GM19468 (cell line): ENCODE results near the gene EFHC1.
A peak's percentile ranks its signal among the peaks of the same experiment; 100 is the strongest.
"Not testable (repeated sequence)": the region's sequence is repeated elsewhere in the genome, so short reads cannot be mapped to it uniquely, and the experiment has no call there.

Experiments used
- ATAC-seq: cut with Tn5 transposase; IDR thresholded peaks from one replicate; pipeline ENCODE4 v1.9.1; 2021; ENCODE audit warnings: mild to moderate bottlenecking, moderate library complexity, moderate number of reproducible peaks; ENCODE audit not compliant: unreplicated experiment; ENCODE audit errors: extremely low read depth

Gene EFHC1

DNA sequence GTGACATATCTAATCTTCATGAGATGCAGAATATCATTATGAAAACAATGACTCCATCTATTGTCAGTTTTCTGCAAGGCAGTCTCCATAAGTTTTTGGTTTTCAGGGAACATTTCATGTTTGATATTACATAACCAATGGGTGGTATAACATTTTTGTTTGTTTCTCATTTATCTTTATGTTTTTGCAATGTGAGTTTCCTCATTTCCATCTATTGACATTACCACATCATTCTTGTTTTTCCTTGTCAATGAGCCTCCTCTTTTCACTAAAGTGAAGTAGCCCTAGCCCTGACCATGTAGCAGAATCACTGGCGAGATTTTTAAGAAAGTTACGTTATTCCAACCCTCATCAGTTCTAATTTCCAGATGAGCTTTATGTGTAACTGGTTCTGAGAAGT, 4.4 kb downstream of the EFHC1 start:
- no peak for ATAC-seq

DNA sequence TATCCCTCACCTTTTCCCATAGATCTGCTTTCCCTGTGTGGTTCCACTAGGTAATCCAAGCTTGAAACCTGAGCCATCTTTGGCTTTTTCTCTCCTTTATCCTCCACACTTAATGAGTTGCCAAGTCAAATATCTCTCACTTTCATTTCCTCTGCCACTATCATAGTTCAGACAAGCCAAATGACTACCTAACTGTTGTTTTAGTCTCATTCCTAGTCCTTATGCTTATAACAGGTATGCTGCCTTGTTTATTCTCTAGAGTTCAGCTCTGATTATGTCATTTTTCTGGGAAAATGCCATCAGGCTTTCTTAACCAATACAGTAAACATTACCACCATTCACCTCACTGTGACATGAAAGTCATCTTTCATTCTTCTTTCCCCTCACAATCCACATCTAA, 6.5 kb downstream of the EFHC1 start:
- no peak for ATAC-seq

DNA sequence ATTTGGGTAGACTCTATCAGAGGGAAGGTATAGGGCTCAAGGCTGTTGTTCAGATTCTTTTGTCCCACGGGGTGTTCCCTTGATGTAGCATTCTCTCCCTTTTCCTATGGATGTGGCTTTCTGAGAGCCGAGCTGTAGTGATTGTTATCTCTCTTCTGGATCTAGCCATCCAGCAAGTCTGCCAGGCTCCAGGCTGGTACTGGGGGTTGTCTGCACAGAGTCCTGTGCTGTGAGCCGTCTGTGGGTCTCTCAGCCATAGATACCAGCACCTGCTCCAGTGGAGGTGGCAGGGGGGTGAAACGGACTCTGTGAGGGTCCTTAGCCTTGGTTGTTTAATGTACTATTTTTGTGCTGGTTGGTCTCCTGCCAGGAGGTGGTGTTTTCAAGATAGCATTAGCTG, 13.2 kb downstream of the EFHC1 start:
- ATAC-seq, result not testable (repeated sequence)

DNA sequence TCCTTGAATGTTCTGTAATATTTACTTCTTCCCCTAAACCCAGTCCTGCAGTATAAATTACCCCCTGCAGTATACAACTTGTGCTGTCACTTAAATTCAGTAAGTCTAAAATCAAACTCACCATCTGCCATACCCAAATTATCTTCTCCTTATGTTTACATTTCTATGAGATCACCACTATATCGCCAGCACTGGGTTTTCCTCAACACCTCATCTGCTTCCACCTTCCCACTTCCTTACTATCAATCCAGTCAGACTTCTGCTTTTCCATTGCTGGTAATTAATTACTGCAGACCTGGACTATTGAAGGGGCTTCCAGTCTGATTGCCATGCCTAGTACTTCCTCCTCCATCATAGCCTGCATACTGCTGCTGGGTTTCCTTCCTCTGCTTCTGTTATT, 15.2 kb downstream of the EFHC1 start:
- no peak for ATAC-seq

DNA sequence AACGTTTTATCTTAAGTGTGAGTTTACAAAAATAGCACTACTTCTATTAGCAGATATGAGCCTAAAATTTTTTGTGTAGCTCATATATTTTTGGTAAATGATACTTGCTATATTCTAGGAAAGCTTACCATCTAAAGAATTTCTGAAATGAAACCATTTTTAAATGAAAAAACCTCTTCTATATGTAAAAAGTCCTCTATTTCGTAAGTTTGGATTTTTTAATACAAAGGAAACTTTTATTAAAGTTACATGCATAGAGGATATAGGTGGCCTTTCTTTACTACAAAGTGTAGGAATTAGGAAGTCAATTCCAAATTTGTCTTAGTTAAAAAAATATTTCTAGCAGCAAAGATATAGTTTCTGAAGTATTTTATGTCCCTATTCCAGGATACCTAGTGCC, 18.8 kb downstream of the EFHC1 start:
- no peak for ATAC-seq

DNA sequence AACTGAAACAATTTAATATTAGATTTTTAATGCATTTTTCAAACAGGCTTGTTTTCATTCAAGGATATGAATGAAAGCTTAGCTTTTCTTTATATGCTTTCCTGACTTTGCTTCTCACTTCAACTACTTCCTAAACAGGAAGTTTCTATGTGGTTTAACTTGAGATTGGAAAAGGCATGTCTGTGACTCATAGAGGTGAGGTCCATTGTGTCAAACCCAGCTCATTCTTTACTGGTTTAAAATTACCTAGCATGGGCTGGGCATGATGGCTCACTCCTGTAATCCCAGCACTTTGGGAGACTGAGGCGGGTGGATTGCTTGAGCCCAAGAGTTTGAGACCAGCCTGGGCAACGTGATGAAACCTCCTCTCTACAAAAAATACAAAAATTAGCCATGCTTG, 34.4 kb downstream of the EFHC1 start:
- ATAC-seq, result no peak

DNA sequence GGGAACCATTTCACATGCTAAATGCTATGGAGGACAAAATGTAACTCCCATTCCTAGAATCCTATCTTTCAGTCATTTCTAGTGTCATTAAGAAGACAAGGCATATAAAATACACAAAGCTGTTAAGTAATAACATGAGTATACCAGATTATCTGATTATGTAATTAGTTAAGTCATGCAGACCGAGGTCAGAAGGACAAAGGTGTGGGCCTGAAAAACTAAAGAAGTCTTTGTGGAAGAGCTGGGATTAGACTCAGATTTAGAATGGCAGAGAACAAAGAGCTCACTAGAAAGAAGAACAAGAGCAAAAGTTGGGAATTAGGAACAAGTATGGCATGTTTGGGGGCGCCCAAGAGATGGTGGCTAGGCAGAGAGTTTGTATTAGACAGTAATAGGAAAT, 37.0 kb downstream of the EFHC1 start:
- no peak for ATAC-seq

DNA sequence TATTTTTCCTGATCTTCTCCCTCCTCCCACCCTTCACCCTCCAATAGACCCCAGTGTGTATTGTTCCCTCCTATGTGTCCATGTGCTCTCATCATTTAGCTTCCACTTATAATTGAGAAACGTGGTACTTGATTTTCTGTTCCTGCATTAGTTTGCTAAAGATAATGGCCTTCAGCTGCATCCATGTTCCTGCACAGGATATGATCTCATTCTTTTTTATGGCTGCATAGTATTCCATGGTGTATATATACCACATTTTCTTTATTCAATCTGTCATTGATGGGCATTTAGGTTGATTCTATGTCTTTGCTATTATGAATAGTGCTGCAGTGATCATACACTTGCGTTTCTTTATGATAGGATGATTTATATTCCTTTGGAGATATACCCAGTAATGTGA, 41.1 kb downstream of the EFHC1 start:
- ATAC-seq, result not testable (repeated sequence)

DNA sequence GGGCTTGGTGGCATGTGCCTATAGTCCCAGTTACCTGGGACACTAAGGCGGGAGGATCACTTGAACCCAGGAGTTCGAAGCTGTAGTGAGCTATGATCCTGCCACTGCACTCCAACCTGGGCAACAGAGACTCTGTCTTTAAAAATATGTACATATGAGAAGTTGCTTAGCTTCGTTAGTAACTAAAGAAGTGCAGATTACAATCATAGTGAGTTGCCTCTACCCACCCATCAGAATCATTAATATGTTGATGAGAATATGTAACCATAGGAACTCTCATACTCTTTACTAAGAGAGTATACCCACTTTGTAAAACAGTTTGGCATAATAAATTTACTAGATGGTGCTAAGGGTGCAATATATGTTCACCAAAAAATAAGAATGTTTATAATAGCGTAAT, 54.0 kb downstream of the EFHC1 start:
- ATAC-seq, result no peak

DNA sequence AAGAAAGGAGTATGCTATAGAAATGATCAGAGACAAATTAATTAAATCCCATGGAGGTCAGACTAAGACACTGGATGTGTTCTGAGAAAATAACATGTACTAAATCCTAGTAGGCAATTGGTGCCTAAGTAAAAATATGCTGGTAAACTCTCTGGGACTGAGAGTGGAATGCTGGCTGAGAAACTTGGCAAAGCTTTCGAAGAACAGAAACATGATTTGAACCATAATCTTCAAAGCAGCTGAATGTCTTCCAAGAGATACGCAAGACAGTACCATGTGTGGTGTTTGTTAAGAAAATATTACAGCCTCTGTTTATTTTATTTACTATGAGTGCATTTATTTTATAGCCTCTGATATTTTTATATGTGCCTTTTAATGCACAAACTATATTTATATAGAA, 55.2 kb downstream of the EFHC1 start:
- no peak for ATAC-seq

DNA sequence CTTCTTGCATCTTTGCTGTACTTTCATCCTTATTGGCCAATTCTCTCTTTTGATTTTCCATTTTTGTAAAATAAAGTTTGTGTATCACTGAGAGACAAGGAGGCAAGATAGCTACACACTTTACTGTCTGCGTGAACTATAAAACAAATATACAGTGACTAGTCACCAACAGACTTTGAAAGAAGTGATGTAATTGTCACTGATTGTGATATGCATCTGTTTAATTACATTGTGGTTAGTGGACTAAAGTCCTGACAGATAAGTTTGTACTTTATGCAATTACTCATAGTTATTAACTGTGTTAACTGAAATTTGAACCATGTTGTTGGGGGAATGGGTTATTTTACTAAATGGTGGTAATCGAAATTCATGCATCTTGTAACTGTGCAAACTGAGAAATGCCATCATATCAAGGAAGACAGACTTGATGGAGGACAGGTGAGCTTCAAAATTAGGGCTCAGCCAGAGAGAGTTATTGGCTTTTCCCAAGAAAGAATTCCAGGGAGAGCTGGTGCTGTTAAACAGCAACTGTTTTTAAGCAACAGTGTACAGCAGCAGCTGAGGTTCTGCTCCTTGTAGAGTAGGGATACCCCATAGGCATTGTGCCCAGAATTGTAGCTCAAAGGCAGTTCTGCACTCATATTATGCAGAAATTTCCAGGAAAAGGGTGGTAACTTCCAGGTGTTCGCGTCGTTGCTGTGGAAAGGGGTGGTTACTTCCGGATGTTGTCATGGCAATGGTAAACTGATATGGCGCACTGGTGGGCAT, 62.9 kb downstream of the EFHC1 start:
- no peak for ATAC-seq

DNA sequence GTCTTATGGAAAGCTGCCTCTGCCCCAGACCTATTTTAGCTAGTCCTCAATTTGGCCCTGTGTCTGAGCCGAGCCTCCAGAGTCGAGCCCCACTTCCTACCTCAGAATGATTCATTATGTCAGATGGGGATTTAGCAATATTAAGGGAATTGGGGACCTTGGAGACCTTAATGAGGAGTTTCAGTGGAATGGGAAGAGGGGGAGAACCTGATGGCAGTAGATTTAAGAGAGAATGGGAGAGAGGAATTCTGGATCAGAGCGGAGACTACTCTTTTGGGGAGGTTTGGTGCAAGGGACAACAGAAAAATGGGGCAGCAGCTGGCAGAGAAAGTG, 63.5 kb downstream of the EFHC1 start:
- ATAC-seq, result no peak

DNA sequence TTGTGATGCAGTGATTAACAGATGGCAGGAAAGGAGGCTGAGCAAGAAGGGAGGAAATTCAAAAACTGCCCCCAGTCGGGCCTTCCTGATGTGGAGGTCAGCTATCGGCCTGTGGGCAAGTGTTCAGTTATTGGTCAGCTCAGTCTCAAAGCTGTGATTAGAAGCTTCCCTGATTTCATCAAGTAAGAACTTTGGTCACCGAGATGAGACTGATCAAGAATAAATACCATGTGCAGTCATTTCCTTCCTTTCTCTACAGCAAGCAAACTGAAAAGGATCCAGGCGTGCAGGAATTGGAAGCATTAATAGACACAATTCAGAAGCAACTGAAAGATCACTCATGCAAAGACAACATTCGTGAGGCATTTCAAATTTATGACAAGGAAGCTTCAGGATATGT, 69.7 kb downstream of the EFHC1 start:
- no peak for ATAC-seq

DNA sequence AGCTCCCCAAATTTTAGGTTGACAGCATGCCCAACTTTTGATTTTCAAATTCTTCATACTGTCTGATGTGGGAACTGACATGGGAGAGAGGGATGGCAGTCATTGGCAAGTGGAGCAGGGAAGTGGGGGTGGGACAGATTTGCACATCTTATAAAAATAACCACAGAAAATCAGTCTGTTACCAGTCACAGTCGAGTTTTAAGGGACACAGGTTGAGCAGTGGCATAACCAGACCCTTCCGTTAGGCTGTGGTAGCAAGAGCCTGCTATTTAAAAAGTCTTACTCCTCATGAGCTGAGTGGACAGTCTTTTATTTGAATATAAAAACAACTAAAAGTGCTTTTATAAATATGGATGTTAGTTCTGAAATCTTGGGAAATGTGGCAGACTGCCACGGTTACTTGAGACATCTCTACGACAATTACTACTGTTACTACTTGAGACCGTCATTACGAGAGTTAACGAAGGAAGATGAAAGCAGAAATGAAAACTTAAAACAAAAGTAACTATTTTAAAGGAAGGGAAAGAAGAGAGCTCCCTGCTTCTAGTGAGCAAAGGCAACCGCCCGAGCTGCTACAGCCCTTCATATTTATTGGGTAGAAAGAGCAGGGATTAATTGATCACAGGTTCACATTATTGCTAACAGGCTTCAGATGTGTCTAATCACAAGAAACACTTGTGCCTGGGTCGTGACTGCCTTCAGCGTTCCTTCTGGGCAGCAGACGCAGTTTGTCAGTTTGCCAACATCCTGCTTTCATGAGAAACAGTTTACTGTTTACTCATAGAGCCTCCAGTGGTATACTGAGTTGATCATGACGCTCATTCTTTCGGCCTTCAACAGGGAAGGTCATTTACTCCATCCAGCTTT, 71.3 kb downstream of the EFHC1 start:
- peak; percentile 55 for ATAC-seq

DNA sequence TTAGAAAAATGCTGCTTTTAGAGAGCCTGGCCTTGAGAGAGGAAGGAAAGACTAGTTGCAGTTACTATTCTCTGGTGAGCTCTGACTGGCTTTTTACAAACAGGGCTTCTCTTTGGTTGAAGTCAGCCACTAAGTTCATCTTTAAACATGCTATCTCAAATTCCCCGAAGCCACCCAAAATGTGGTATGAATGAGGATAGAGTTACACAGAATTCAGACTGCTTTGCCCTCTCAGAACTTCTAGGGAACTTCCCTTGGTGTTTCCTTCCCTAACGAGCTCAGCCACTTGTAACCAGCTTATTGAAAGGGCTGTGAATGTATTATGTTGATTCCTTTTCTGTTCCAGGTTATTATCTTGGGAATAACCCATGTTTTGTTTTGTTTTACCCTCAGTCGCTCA, 73.5 kb downstream of the EFHC1 start:
- ATAC-seq, result no peak

DNA sequence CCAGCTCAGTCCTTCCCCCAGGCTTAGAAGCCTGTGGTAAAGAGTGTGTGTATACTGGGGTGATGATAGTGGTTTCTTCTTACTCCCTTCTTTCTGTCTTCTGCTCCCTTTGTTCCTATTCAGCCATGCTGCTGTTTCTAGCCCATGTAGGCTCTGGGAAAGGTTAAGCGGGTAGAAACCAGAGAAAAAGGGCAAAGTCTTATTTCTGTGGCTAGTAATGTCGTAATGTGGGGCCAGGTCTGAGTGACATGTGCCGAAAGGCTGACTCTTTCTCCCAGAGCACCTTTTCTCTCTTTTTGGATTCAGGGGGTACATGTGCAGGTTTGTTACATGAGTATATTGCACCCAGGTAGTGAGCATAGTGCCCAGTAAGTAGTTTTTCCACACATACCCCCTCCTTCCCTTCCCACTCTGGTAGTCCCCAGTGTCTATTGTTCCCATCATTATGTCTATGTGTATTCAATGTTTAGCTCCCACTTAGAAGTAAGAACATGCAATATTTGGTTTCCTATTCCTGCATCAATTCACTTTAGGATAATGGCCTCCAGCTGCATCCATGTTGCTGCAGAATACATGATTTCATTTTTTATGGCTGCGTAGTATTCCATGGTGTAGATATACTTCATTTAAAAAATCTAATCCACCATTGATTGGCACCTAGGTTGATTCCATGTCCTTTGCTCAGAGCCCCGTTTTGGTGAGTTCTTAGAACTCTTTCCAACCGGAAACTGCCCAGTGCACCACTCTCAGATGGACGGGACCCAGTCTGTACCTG, 74.3 kb downstream of the EFHC1 start:
- ATAC-seq, result no peak

DNA sequence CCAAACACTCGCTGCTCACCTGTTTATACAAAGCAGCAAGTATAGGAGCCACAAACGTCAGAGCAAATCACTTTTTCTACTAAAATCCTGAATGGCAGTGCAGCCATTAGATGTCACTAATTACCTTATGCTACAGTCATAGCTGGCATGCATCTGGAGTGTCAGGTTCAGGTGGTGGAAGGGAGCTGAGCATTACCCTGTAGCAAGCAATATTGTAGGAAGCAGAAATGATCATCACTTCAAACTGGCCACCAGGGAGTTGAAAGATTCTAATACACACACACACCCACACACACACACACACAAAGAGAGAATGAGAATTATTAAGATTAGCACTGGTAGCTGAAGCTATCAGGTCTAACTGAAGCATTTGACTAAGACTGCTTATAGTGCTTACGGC, 75.8 kb downstream of the EFHC1 start:
- ATAC-seq, result no peak

DNA sequence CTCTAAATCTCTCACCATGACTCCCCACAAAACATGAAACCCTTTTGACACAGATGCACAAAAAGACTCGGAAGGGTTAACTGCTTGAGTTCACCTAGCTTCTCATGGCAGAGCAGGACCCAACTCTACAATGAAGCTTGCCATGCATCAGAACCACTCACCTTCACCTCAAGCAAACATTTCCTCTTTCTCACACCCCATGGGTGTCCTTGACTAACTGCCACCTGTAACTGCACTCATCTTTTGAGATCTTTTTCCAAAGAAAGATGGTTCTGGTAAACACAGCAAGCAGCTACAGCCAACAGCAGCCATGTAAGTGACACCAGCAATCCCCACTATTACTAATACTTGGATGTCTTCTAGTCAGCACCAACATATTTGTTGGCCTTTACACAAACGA, 76.5 kb downstream of the EFHC1 start:
- no peak for ATAC-seq

DNA sequence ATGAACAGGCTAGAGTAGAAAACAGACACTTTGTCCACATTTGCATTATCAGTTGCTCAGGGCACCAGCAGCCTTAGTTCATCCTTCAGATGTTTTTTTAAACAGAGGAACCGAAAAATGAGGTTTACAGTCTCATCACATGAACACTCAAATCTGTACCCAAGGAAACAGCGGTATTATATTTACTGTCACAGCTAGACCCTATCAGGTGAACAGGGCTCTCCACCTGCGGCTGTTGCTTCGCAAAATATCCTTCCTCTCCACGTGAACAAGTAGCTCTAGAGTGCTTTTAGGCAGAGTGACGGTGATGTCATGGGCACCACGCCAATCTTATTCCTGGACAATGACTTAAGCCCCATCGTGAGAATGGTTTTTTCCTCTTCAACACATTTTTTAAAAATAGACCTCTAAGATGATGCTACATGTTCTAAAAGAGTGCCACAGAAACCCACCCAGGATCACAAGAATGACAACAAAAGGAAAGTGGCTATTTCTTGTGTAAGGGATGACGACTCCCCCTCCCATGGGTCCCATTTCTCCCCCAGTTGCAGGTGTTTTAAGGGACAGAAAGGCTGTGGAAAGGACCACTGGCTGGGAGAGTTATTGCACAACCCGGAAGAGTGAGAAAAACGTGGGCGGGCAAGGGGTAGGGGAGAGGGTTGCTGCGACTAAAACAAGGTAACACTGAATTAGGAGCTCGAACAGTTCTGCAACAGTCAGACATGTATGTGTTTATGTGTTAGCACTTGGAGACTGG, 77.7 kb downstream of the EFHC1 start:
- ATAC-seq, result peak; percentile 87

DNA sequence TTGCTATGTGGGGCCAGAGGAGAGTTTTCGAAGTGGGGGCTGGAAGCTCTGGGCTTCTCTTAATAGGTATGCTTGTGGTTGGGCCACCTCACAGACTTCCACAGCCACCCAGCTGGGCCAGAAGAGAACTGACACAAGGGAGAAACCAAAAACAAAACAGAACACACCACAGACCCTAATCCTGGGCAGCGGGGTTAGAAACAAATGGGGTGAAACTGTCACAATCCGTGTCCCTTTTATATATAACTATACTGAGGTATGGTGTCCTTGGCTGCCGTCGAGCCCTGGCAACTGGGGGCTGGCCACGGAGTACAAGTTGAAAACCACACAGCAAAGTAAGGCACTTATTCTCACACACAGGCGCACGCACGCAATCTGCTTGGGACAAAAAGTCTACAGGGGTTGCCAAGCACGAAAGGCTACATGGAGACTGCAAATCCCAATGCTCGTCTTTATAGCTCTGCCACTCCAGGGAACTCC, 78.4 kb downstream of the EFHC1 start:
- no peak for ATAC-seq
